Neural cell (in vitro differentiated cells): ENCODE data around the gene TMEM140. TPM values are rescaled to one million over a fixed set of nuclear protein-coding genes. Genes with fewer than 3 reads are reported as not detected.

Source experiments
- H2AFZ ChIP-seq: fragments of 200-600, 300-800 bp; sonication (generic), shearing (Covaris generic); 2 replicates; pipeline ENCODE4 v1.6.0; 2014; ENCODE audit warnings: low read depth, mild to moderate bottlenecking, antibody characterized with exemption, low read length, moderate library complexity
- H3F3A ChIP-seq: fragments of 200-600 bp; shearing (Covaris generic); 2 replicates; pipeline ENCODE4 v1.6.1; 2016; ENCODE audit warnings: mild to moderate bottlenecking, moderate library complexity, mixed read lengths, antibody characterized with exemption, low read length; ENCODE audit not compliant: insufficient read depth, poor library complexity, severe bottlenecking
- H3K27ac ChIP-seq: fragments of 200-600, 300-800 bp; sonication (generic), shearing (Covaris generic); 2 replicates; pipeline ENCODE4 v1.5.1; 2014; ENCODE audit warnings: mild to moderate bottlenecking, low read length, moderate library complexity
- H3K27me3 ChIP-seq: fragments of 300-800, 200-600 bp; sonication (generic), shearing (Covaris generic); 2 replicates; pipeline ENCODE4 v1.6.0; 2014; ENCODE audit warnings: mild to moderate bottlenecking, low read depth, low read length, moderate library complexity; ENCODE audit not compliant: insufficient read depth
- H3K36me3 ChIP-seq: fragments of 300-800, 200-600 bp; sonication (generic), shearing (Covaris generic); 2 replicates; pipeline ENCODE4 v1.5.1; 2014; ENCODE audit warnings: mild to moderate bottlenecking, antibody characterized with exemption, low read length, moderate library complexity; ENCODE audit not compliant: insufficient read depth
- H3K4me2 ChIP-seq: fragments of 300-800, 200-600 bp; sonication (generic), shearing (Covaris generic); 2 replicates; pipeline ENCODE4 v1.6.0; 2014; ENCODE audit warnings: mild to moderate bottlenecking, low read length
- H3K4me3 ChIP-seq: fragments of 300-800, 200-600 bp; sonication (generic), shearing (Covaris generic); 2 replicates; pipeline ENCODE4 v1.5.1; 2014; ENCODE audit warnings: mild to moderate bottlenecking, low read length, moderate library complexity
- H3K79me2 ChIP-seq: fragments of 200-600 bp; shearing (Covaris generic); replicated peaks from 2 replicates; pipeline ENCODE4 v1.6.0; 2014; ENCODE audit warnings: mild to moderate bottlenecking, low read length, moderate library complexity; ENCODE audit not compliant: insufficient read depth
- H3K9ac ChIP-seq: fragments of 300-800, 200-600 bp; sonication (generic), shearing (Covaris generic); 2 replicates; pipeline ENCODE4 v1.6.1; 2016; ENCODE audit warnings: mild to moderate bottlenecking, low read length, mixed read lengths
- H3K9me2 ChIP-seq: fragments of 200-600 bp; shearing (Covaris generic); 2 replicates; pipeline ENCODE4 v1.6.1; 2016; ENCODE audit warnings: mild to moderate bottlenecking, low read length, mixed read lengths; ENCODE audit not compliant: insufficient read depth
- H3K9me3 ChIP-seq: fragments of 200-600, 300-800 bp; sonication (generic), shearing (Covaris generic); 2 replicates; pipeline ENCODE4 v1.6.1; 2016; ENCODE audit warnings: mild to moderate bottlenecking, mixed run types, low read length, moderate library complexity, mixed read lengths
- H4K20me1 ChIP-seq: fragments of 200-600 bp; shearing (Covaris generic); 2 replicates; pipeline ENCODE4 v1.6.1; 2016; ENCODE audit warnings: mild to moderate bottlenecking, mixed run types; ENCODE audit not compliant: insufficient read depth
- CTCF ChIP-seq: fragments of 450-650 bp; IDR thresholded peaks from 2 replicates; pipeline ENCODE4 v1.5.1; 2014; ENCODE audit warnings: antibody characterized with exemption, mild to moderate bottlenecking, moderate library complexity; ENCODE audit not compliant: poor library complexity, severe bottlenecking
- EP300 ChIP-seq: fragments of 450-650 bp; conservative IDR thresholded peaks from 2 replicates; pipeline ENCODE4 v1.6.1; 2014; ENCODE audit warnings: antibody characterized with exemption, mild to moderate bottlenecking, moderate library complexity; ENCODE audit not compliant: poor library complexity, severe bottlenecking
- EZH2 ChIP-seq: fragments of 200-600, 300-800 bp; shearing (Covaris generic), sonication (generic); IDR thresholded peaks from 2 replicates; pipeline ENCODE4 v1.6.1; 2014; ENCODE audit warnings: antibody characterized with exemption, low read length, borderline replicate concordance, mild to moderate bottlenecking; ENCODE audit not compliant: insufficient read depth, poor library complexity, severe bottlenecking
- MXI1 ChIP-seq: fragments of 450-650 bp; conservative IDR thresholded peaks from 2 replicates; pipeline ENCODE4 v1.6.1; 2014; ENCODE audit warnings: antibody characterized with exemption, mild to moderate bottlenecking; ENCODE audit not compliant: poor library complexity, severe bottlenecking
- POLR2AphosphoS5 ChIP-seq: IDR thresholded peaks from 2 replicates; pipeline ENCODE4 v1.6.1; 2012
- RAD21 ChIP-seq: fragments of 450-650 bp; conservative IDR thresholded peaks from 2 replicates; pipeline ENCODE4 v1.6.1; 2014; ENCODE audit warnings: antibody characterized with exemption, mild to moderate bottlenecking, moderate library complexity
- REST ChIP-seq: IDR thresholded peaks from 2 replicates; pipeline ENCODE4 v1.6.1; 2012; ENCODE audit warnings: borderline replicate concordance
- SMC3 ChIP-seq: fragments of 450-650 bp; conservative IDR thresholded peaks from 2 replicates; pipeline ENCODE4 v1.6.1; 2014; ENCODE audit warnings: antibody characterized with exemption, mild to moderate bottlenecking, moderate library complexity; ENCODE audit not compliant: poor library complexity
- TAF1 ChIP-seq: IDR thresholded peaks from 2 replicates; pipeline ENCODE4 v1.6.1; 2012; ENCODE audit warnings: low read depth
- polyA plus RNA-seq: library from polyadenylated mRNA; depleted of rRNA; stranded (reverse); fragments of >200 nt; gene quantifications from 2 replicates; pipeline ENCODE4 v1.2.3, GENCODE V29; 2014

TMEM140 gene
- polyA plus RNA-seq, 1 donor from 2014 or later = 0.15 TPM

- Histone ChIP-seq H3K9me3 (no peaks in the 10 kb centered on the region), H3K9ac (no peak overlapping the region), H3F3A (no peaks in the 10 kb centered on the region), H3K27me3 (no peaks in the 10 kb centered on the region), H3K9me2 (no peaks in the 10 kb centered on the region), H3K4me3 (no peak overlapping the region), H2AFZ (no peak overlapping the region), H3K27ac (no peak overlapping the region), H3K36me3 (no peaks in the 10 kb centered on the region), H3K4me2 (no peak overlapping the region), H4K20me1 (no peaks in the 10 kb centered on the region), H3K79me2 (no peaks in the 10 kb centered on the region)
- no peak for TF ChIP-seq MXI1
- no peak for TF ChIP-seq SMC3
- TF ChIP-seq RAD21 = no peak
- TF ChIP-seq REST = no peak
- no peak for TF ChIP-seq EZH2
- no peak for TF ChIP-seq CTCF
- TF ChIP-seq TAF1 = no peak
- TF ChIP-seq EP300 = no peak
- TF ChIP-seq POLR2AphosphoS5 = no peak
Observed at GRCh38 chr7:135150072-135150782, 2.4 kb downstream of the TMEM140 start.

- no peaks in the 10 kb centered on the region for H3K79me2 ChIP-seq
- H3K9me2 ChIP-seq = no peaks in the 10 kb centered on the region
- H3K4me3 ChIP-seq = no peak overlapping the region
- no peaks in the 10 kb centered on the region for H4K20me1 ChIP-seq
- no peak overlapping the region for H3K27ac ChIP-seq
- H3K4me2 ChIP-seq = no peak overlapping the region
- no peaks in the 10 kb centered on the region for H3K36me3 ChIP-seq
- H3K9ac ChIP-seq = no peak overlapping the region
- H3K27me3 ChIP-seq = no peaks in the 10 kb centered on the region
- H3K9me3 ChIP-seq = no peaks in the 10 kb centered on the region
- no peak overlapping the region for H2AFZ ChIP-seq
- H3F3A ChIP-seq = no peaks in the 10 kb centered on the region
- TF ChIP-seq REST = no peak
- no peak for TF ChIP-seq SMC3
- no peak for TF ChIP-seq MXI1
- no peak for TF ChIP-seq CTCF
- no peak for TF ChIP-seq TAF1
- no peak for TF ChIP-seq EP300
- no peak for TF ChIP-seq RAD21
- no peak for TF ChIP-seq POLR2AphosphoS5
- no peak for TF ChIP-seq EZH2
Observed at GRCh38 chr7:135151132-135151531, 3.3 kb downstream of the TMEM140 start.
